ENCODE data around the gene CHD9. TPM values are rescaled to one million over a fixed set of nuclear protein-coding genes. Genes with fewer than 3 reads are reported as not detected.

The CHD9 gene
- total and polyA plus RNA-seq, 9 of the 15 experiments (the other 6 are each of a cell fraction or from before 2014, with no cell fraction given): 29.0 to 69.3 (median 40.6) TPM

- no peak for TF ChIP-seq E4F1 (CRISPR knock-in tag; IDR thresholded peaks at IDR 0.05; ENCODE audit: borderline replicate concordance)
These were observed 66.3 kb downstream of the CHD9 start (continued) for GRCh38 chr16:53121043-53121620.

- no TSS peak for BruUV-seq (replicated peaks)
- H3K9me3 ChIP-seq (replicated peaks; ENCODE audit: control insufficient read depth, insufficient read depth, low read depth, low read length): no peaks in the 10 kb centered on the region
- ChIA-PET CTCF (ENCODE audit: low intra/inter-chr PET ratio) (no interaction called here), POLR2A (interaction anchor here (1.0 kb wide), 1 partner anchor 10 kb away, joined by 3 read pairs; no protein-coding TSS in a partner anchor)
- peaks cover 7% of the 10 kb centered on the region; the same call in 2 of the 3 replicates for H3K36me3 ChIP-seq (ENCODE audit: control insufficient read depth, insufficient read depth, low read length)
- TF ChIP-seq MXI1 (IDR thresholded peaks at IDR 0.05; ENCODE audit: low read depth, low read length) (no peak), CHD1 (IDR thresholded peaks at IDR 0.05; ENCODE audit: low read length) (no peak), E4F1 (CRISPR knock-in tag; IDR thresholded peaks at IDR 0.05; ENCODE audit: borderline replicate concordance) (no peak), SETDB1 (IDR thresholded peaks at IDR 0.05; ENCODE audit: low read length) (no peak)
- no peak overlapping the region for H3K27ac ChIP-seq (ENCODE audit: extremely low read depth, low read depth, low read length)
- DNase-seq (ENCODE audit: extremely low read depth in 1 of 4, low spot score in 3 of 4): no peak
- H3K27me3 ChIP-seq (ENCODE audit: control insufficient read depth in 2 of 2, insufficient read depth in 2 of 2, low read length in 2 of 2): no peaks in the 10 kb centered on the region
- no peaks in the 10 kb centered on the region for H3K4me1 ChIP-seq (replicated peaks in 1 of 2; ENCODE audit: control insufficient read depth in 2 of 2, insufficient read depth in 2 of 2, low read length in 2 of 2)
- no peak overlapping the region for H2AFZ ChIP-seq (ENCODE audit: low read depth, low read length)
- no peak for ATAC-seq
- intact Hi-C loops (cut with micrococcal nuclease) (no loop called here), in situ Hi-C loops (cut with MboI) (no loop called here)
- H4K20me1 ChIP-seq (replicated peaks; ENCODE audit: control insufficient read depth, insufficient read depth, low read length): no peaks in the 10 kb centered on the region
- no peaks in the 10 kb centered on the region for H3K9me1 ChIP-seq (ENCODE audit: control insufficient read depth, insufficient read depth, low read length)
- FAIRE-seq: no peak
- H3K79me2 ChIP-seq (ENCODE audit: control insufficient read depth, insufficient read depth, low read length): 0 out of 3 replicates have a peak, but pooled peaks cover 13% of the 10 kb centered on the region
- H3K4me2 ChIP-seq (ENCODE audit: insufficient read depth, low read length): no peak overlapping the region
- 25% methylated on average over 1 of the region's 1 CpG for WGBS (ENCODE audit: insufficient coverage, low coverage, missing lambda C conversion rate)
- no peak overlapping the region for H3K9ac ChIP-seq (ENCODE audit: insufficient read depth in 1 of 2, low read depth in 2 of 2, low read length in 2 of 2)
- H3K4me3 ChIP-seq: no peak overlapping the region
These were observed 66.9 kb downstream of the CHD9 start for GRCh38 chr16:53121661-53122060.
